Measurements from ENCODE around the gene UACA.
A peak's percentile ranks its signal among the peaks of the same experiment; 100 is the strongest.

- TF ChIP-seq POLR2A (IDR thresholded peaks at IDR 0.05), result no peak
- TF ChIP-seq CTCF (IDR thresholded peaks at IDR 0.05 in 4 of 5, conservative IDR thresholded peaks at IDR 0.05 in 1 of 5), result peak in 1 of 5 experiments; percentile 0
Measured at GRCh38 chr15:70679919-70680231, 83.5 kb downstream of the UACA start.
